GM21717 (cell line): ENCODE measurements around the gene SDK2.

Experiments used
- ATAC-seq: cut with Tn5 transposase; IDR thresholded peaks from one replicate; pipeline ENCODE4 v1.9.1; 2021; ENCODE audit warnings: mild to moderate bottlenecking, moderate library complexity; ENCODE audit not compliant: unreplicated experiment

Gene SDK2

DNA sequence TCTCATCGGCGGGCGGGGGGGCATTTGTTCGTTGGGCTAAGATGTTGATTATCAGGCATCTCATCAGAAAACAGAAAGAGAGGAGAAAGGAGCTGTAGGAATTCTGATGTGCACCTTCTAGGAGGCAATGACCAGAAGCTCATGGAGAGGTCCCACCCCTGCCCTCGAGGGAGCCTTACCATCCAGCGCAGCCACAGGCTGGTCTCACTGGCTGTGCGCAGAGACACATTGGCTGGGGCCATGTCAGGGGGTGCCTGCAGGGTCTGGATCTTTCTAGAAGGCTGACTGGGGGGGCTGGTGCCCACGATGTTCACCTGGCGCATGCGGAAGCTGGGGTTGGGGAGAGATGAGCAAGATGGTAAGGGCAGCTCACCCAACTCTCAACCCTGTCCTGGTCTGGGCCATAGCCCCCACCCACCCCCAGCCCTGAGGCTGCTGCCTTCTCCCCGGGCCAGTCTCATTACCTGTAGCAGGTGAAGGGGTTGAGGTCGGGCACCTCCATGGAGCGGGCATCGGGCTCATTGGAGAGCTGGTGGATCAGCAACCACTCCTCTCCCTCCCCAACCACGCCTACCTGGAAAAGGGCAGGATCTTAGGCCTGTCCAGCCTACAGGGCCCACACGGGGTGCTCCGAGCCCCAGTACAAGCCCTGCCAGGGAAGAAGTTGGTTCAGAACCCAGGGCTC, 246.2 kb downstream of the SDK2 start:
- ATAC-seq, result no peak

GRCh38 chr17:73397278-73397826, 246.9 kb downstream of the SDK2 start:
- no peak for ATAC-seq

- no peak for ATAC-seq
These were observed 247.6 kb downstream of the SDK2 start for GRCh38 chr17:73396431-73397277.

DNA sequence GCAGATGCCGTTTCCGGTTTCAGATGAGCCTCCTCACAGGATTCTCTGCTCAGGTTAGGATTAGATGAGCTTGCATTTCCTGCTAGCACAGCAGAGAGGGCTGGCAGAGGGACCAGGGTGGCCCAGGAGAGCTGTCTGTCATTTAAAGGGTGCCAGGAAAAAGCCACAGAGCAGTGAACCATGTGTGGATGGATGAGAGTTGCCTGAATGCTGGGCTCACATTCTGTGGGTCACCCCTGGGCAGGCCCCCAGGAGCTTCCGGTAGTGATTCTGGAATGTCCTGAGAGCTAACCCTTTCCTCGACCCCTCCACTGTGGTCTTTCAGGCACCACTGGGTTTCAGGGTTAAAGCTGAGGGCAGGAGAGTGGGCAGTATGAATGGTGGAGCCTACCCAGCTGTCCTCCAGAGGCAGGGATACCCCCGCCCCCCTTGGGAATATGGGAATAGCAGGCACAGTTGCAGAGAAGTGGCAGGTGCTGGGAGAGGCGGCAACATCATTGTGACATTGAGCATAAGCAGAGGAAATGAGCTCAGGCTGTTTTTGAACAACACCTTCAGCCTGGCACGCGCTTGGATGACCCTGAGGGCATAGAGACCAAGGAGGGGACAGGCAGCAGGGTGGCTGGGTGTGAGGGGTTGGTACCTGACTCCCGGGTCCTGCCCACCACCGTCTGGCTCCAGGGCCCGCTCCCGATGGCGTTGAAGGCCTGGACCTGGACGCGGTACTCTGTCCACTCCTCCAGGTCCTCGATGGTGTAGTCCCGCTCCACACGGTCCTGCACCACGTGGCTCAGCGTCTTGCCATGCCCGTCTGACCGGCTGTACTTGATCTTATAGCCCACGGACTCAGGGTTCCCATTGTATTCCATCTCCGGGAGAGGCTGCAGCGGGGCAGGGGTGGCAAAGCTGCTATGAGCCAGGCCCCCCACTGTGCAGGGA, 249.5 kb downstream of the SDK2 start:
- no peak for ATAC-seq

DNA sequence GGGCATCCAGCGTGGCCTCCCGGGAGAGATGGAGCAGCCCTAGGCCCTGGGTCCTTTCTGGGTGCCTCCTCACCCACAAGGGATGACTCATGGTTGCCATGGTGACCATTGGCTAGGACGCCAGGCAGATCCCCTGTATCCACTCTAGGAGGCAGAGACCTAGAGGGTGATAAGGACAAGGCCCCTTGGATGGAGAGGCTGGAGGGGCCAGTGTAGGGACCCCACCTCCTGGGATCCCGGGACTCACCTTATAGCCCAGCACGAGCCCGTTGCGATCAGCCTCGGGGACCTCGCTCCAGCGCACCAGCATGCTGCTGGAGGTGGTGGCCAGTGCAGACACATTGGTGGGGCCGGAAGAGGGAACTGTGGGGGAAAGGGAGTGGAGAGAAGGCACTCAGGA, 250.3 kb downstream of the SDK2 start:
- no peak for ATAC-seq

DNA sequence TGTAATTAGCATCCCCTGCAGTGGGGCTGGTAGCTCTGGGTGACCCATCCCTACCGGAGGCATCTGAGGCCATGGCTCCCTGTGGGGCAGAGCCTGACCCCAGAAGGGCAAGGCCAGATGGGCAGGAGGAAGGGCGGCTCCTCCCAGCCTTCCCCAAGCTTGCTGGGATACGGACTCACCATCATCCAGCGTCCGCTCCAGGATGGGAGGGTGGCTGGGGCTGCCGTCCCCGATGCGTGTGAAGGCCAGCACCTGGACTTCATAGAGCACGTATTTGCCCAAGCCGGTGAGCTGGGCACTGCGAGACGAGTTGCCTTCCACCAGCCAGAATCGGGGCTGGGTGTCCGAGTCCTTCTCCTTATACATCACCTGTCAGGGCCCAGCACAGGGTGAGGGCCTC, 250.9 kb downstream of the SDK2 start:
- ATAC-seq, result no peak

- no peak for ATAC-seq
These were observed 252.6 kb downstream of the SDK2 start for GRCh38 chr17:73391331-73392265.

GRCh38 chr17:73390851-73391250, 253.4 kb downstream of the SDK2 start:
- no peak for ATAC-seq

- ATAC-seq, result no peak
These were observed 254.0 kb downstream of the SDK2 start for GRCh38 chr17:73390221-73390620.

DNA sequence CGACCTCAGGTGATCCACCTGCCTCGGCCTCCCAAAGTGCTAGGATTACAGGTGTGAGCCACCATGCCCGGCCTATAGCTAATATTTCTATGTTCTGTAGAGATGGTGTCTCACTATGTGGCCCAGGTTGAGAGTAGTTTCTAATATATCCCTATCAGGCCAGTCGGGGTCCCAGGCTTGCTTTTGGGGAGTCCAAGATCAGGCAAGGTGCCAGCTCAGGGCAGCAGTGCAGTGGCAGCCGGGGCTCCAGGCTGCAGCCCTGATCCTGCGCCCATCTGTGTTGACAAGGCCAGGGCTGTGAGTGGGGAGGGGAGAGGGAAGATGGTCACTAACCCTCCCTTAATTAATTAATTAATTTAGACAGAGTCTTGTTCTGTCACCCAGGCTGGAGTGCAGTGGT, 254.8 kb downstream of the SDK2 start:
- ATAC-seq, result no peak

DNA sequence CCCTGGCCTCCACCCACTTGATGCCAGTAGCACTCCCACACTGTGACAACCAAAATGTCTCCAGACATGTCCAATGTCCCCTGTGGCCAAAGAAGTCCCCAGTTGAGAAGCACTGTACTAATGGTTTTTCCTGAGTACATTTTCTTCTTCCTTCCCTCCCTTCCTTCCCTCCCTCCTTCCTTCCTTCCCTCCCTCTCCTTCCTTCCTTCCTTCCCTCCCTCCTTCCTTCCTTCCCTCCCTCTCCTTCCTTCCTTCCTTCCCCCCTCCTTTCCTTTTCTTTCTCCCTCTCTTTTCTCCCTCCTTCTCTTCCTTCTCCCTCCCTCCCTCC, 255.7 kb downstream of the SDK2 start:
- no peak for ATAC-seq

- no peak for ATAC-seq
These were observed 256.3 kb downstream of the SDK2 start for GRCh38 chr17:73387746-73388577.

DNA sequence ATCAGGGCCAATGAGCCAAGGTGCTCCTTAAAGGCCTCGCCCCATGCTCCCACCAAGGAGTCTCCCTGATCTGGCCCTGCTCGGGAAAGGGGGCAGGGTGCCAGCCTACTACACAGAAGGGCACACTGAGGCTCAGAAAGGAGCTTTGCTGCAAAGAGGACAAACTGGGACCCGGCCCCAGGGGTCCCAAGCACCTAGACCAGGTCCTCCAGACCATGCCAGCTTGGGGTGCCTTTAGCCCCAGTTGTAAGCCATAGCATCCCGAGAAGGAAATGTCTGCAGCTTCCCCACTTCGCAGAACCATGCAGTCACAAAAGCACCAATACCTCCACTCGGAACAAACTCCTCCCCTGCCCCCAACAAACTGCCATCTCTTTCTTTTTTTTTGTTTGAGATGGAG, 257.7 kb downstream of the SDK2 start:
- no peak for ATAC-seq

- ATAC-seq, result no peak
These were observed 259.3 kb downstream of the SDK2 start for GRCh38 chr17:73384926-73385325.

GRCh38 chr17:73380439-73381106, 263.7 kb downstream of the SDK2 start:
- no peak for ATAC-seq

DNA sequence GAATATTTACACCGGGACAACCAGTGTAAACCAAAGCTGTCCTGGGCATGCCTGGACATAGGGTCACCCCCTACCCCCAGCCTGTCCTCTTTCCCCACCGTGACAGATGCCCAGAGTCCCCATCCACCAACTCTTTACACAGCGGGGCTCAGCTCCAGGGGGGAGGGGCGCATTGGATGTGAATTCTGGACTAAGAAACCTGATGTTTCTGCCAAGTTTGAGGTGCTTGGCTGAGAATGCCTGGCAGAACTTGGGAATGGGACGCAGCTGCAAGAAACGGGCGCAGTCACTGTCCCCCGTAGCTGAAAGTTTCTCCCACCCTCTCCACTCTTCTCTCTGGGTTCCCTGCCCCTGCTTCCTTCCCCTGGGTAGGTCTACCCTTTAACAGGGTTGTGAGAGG, 264.4 kb downstream of the SDK2 start:
- no peak for ATAC-seq

DNA sequence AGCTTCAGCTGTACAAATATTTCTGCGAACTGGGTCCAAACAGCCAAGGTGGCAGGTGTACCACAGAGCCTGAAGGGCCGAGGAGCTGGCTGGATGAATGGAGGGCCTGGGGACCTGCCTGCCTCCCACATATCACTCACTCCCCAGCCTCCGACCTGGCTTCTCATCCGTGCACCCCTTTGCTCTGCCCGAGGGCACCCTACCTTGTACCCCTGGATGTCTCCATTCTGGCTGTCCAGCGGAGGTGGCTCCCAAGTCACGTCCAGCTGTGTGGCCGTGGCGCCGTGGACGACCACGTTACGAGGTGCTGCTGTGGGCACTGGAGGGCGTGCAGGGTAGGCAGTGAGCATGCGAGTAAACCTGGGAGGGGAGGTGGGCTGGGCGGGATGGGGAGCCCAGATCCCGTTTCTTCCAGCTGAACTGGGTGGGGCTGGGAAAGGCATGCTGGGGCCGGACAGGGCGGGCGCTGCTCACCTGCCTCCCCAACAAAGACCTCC, 265.2 kb downstream of the SDK2 start:
- ATAC-seq, result no peak

DNA sequence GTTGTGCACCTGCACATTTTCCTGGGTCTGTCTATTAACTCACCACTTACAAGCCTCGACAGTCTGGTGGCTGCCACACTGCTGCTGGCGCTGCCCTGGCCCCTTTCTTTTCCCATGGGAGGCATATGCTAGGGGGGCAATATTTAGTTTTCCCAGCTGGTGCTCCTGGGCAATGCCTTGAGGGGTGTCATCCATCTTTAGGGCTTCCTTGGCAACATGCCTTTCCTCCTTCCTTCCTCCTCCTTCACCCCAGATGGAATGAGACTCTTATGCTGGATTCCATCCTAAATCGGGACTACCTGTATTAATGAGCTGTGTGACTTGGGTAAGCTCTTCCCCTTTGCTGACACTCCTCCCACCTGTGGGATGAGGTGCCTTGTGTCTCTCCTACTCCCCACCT, 267.6 kb downstream of the SDK2 start:
- ATAC-seq, result no peak

DNA sequence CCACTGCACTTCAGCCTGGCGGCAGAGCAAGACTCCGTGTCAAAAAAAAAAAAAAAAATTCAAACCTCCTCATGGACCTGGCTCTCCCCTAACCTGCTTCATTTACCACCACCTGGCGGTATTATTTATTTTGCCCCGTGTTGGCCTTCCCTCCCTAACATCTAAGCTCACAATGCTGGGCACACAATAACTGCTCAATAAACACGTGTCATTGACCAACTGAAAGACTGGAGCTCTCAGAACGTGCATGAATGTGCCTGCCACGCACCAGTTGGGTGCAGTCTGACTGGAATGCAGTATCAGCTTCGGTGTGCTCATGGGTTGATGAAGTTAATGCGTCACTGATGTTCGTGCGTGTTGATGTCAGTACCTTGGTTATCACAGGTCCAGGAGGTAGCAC, 268.1 kb downstream of the SDK2 start:
- ATAC-seq, result no peak
